Measurements from ENCODE around the gene TCHHL1.

GRCh38 chr1:152039886-152040285 lies 49.0 kb downstream of the TCHHL1 start:
- TF ChIP-seq CTCF (IDR thresholded peaks at IDR 0.05), result no peak
- no peak for TF ChIP-seq POLR2A (IDR thresholded peaks at IDR 0.05)

Measured in lower leg skin (tissue), 3 donors.